Stomach (tissue), 9 donors: ENCODE results near the gene LMO3. TPM values are rescaled to one million over a fixed set of nuclear protein-coding genes. Genes with fewer than 3 reads are reported as not detected.

ENCODE experiments used
- DNase-seq, 2 donors: peaks; one replicate each; pipeline versions ENCODE4 v3.0.0 to v3.0.0-alpha.2; 2013 to 2019
- H3K27ac ChIP-seq, 5 donors: fragments of 200-600 bp in 4 of 5; sonication (generic) in 4 of 5; one replicate each; pipeline ENCODE4 v1.5.1; 2013 to 2019; ENCODE audit warnings: mild to moderate bottlenecking in 1 of 5, moderate library complexity in 1 of 5
- H3K27me3 ChIP-seq, 3 donors: fragments of 200-600 bp; sonication (generic); one replicate each; pipeline ENCODE4 v1.5.1; 2017 to 2019; ENCODE audit warnings: mixed run types in 1 of 3
- H3K36me3 ChIP-seq, 4 donors: fragments of 200-600 bp; sonication (generic); 1 replicate in 3 of 4; 2 replicates in 1 of 4; pipeline ENCODE4 v1.5.1; 2016 to 2019
- H3K4me1 ChIP-seq, 4 donors: fragments of 200-600 bp; sonication (generic); one replicate each; pipeline ENCODE4 v1.5.1; 2016 to 2019
- H3K4me3 ChIP-seq, 4 donors: fragments of 200-600 bp; sonication (generic) in 3 of 4; one replicate each; pipeline ENCODE4 v1.5.1; 2016 to 2019; ENCODE audit warnings: mild to moderate bottlenecking in 1 of 4
- H3K9me3 ChIP-seq, 4 donors: fragments of 200-600 bp; sonication (generic); one replicate each; pipeline ENCODE4 v1.5.1; 2016 to 2019
- CTCF ChIP-seq, 7 experiments: fragments of 450-650 bp in 4 of 7; fragments of 200-600 bp in 3 of 7; sonication (generic) in 3 of 7; IDR thresholded peaks; one replicate each; pipeline ENCODE4 v1.5.1; 2016 to 2019; ENCODE audit warnings: antibody characterized with exemption in 7 of 7, control low read depth in 2 of 7, mild to moderate bottlenecking in 1 of 7
- EP300 ChIP-seq: sonication (generic); formaldehyde crosslinking; IDR thresholded peaks from one replicate; pipeline ENCODE4 v1.6.1; 2017; ENCODE audit warnings: antibody characterized with exemption
- POLR2A ChIP-seq, 4 donors: fragments of 450-650 bp; IDR thresholded peaks; one replicate each; pipeline ENCODE4 v1.6.1; 2016; ENCODE audit warnings: antibody characterized with exemption in 4 of 4, control low read depth in 2 of 4, mild to moderate bottlenecking in 1 of 4, moderate library complexity in 1 of 4
- POLR2AphosphoS5 ChIP-seq, 3 donors: sonication (generic); formaldehyde crosslinking; IDR thresholded peaks; one replicate each; pipeline ENCODE4 v1.6.1; 2016; ENCODE audit warnings: antibody characterized with exemption in 3 of 3
- WGBS, 5 donors: extraction: QIAGEN DNeasy Blood & Tissue Kit in 3 of 5; methylation state at CpG; one replicate each; pipeline versions ENCODE4 v1.1.5 to v1.1.7; 2013 to 2018; 5-methylcytosine and 5-hydroxymethylcytosine counted together
- intact Hi-C: fragments of 100-400 bp; cut with DNase I; formaldehyde crosslinking; loops from one replicate; pipeline ENCODE4 v1.15.1; 2023; ENCODE audit warnings: low total_unique reads
- polyA plus RNA-seq, 3 donors: library from polyadenylated mRNA; stranded (reverse); fragments of 200-250 nt; gene quantifications; one replicate each; pipeline ENCODE4 v1.2.3, GENCODE V29; 2013
- total RNA-seq, 5 donors: library from RNA; depleted of rRNA; stranded (reverse); fragments of >200 nt; gene quantifications; one replicate each; pipeline versions ENCODE4 v1.1.0 to v1.2.3, GENCODE V29; 2014 to 2016
- donor health status: healthy with polysubstance abuse.
- donor health status: Bipolar disorder and iron deficiency.
- donor health status: healthy.

LMO3 gene
- total and polyA plus RNA-seq, 8 donors = 0.37 to 58.0 (median 1.5) TPM

- H3K4me3 ChIP-seq = no peak overlapping the region
- H3K27me3 ChIP-seq = no peaks in the 10 kb centered on the region
- H3K9me3 ChIP-seq = no peaks in the 10 kb centered on the region
- H3K36me3 ChIP-seq = no peaks in the 10 kb centered on the region
- intact Hi-C loops = no loop called here
- H3K27ac ChIP-seq = no peak overlapping the region
- DNase-seq = no peak
- H3K4me1 ChIP-seq = no peaks in the 10 kb centered on the region
- 84 to 94% (median 91%) methylated on average over 3 of the region's 3 CpGs for WGBS, 5 donors
- no peak for TF ChIP-seq POLR2A (IDR thresholded peaks at IDR 0.05)
- TF ChIP-seq EP300 = no peak
- TF ChIP-seq POLR2AphosphoS5 (IDR thresholded peaks at IDR 0.05) = no peak
- TF ChIP-seq CTCF (IDR thresholded peaks at IDR 0.05) = no peak
Measured at GRCh38 chr12:16590645-16591044, 15.3 kb downstream of the LMO3 start.

GRCh38 chr12:16588812-16589211 lies 17.1 kb downstream of the LMO3 start:
- Histone ChIP-seq H3K4me3 (no peak overlapping the region), H3K4me1 (no peaks in the 10 kb centered on the region), H3K27me3 (no peaks in the 10 kb centered on the region), H3K27ac (no peak overlapping the region), H3K36me3 (no peaks in the 10 kb centered on the region), H3K9me3 (no peaks in the 10 kb centered on the region)
- no peak for DNase-seq
- intact Hi-C loops = no loop called here
- WGBS, 5 donors = 79 to 87% (median 85%) methylated on average over 6 of the region's 6 CpGs
- TF ChIP-seq POLR2AphosphoS5 (IDR thresholded peaks at IDR 0.05) (no peak), CTCF (IDR thresholded peaks at IDR 0.05) (no peak), EP300 (no peak), POLR2A (IDR thresholded peaks at IDR 0.05) (no peak)

GRCh38 chr12:16587514-16587913 lies 18.4 kb downstream of the LMO3 start:
- no peaks in the 10 kb centered on the region for H3K36me3 ChIP-seq

GRCh38 chr12:16587110-16587453 lies 18.9 kb downstream of the LMO3 start:
- H3K9me3 ChIP-seq = no peaks in the 10 kb centered on the region
- peak overlapping the region in 1 of 5 donors; percentile 31 for H3K27ac ChIP-seq
- no peak for DNase-seq
- WGBS, 5 donors = 53 to 59% (median 56%) methylated on average over 3 of the region's 3 CpGs
- no peak for TF ChIP-seq POLR2AphosphoS5 (IDR thresholded peaks at IDR 0.05)
- no peak for TF ChIP-seq EP300
- no peak for TF ChIP-seq POLR2A (IDR thresholded peaks at IDR 0.05)
- no peak for TF ChIP-seq CTCF (IDR thresholded peaks at IDR 0.05)
- H3K27me3 ChIP-seq = no peaks in the 10 kb centered on the region
- H3K4me1 ChIP-seq = no peaks in the 10 kb centered on the region
- intact Hi-C loops = no loop called here
- H3K36me3 ChIP-seq = no peaks in the 10 kb centered on the region
- no peak overlapping the region for H3K4me3 ChIP-seq

More at GRCh38 chr12:16587514-16587913, 18.4 kb downstream of the LMO3 start:
- TF ChIP-seq CTCF (IDR thresholded peaks at IDR 0.05) = no peak
- TF ChIP-seq POLR2AphosphoS5 (IDR thresholded peaks at IDR 0.05) = no peak
- no peak for TF ChIP-seq EP300
- no peak for TF ChIP-seq POLR2A (IDR thresholded peaks at IDR 0.05)
- H3K9me3 ChIP-seq = no peaks in the 10 kb centered on the region
- H3K4me3 ChIP-seq = no peak overlapping the region
- 64 to 83% (median 72%) methylated on average over 1 of the region's 1 CpG for WGBS, 5 donors
- DNase-seq = no peak
- intact Hi-C loops = no loop called here
- H3K27me3 ChIP-seq = no peaks in the 10 kb centered on the region
- no peaks in the 10 kb centered on the region for H3K4me1 ChIP-seq
- H3K27ac ChIP-seq = peak overlapping the region in 1 of 5 donors; percentile 31
